Cardiac fibroblast (primary cell): ENCODE data around the gene PTPA.

ENCODE experiments used
- DNase-seq, 2 donors: peaks; one replicate each; pipeline versions ENCODE4 v3.0.0 to v3.0.0-alpha.2; 2010; ENCODE audit warnings: low read depth in 2 of 2
- H3K4me3 ChIP-seq, 2 donors: replicated peaks in 1 of 2; 1 replicate in 1 of 2; 2 replicates in 1 of 2; pipeline ENCODE4 v1.5.1; 2011; ENCODE audit warnings: low read depth in 2 of 2, low read length in 2 of 2, mild to moderate bottlenecking in 2 of 2, moderate library complexity in 1 of 2
- CTCF ChIP-seq: IDR thresholded peaks from one replicate; pipeline ENCODE4 v1.5.1; 2011; ENCODE audit warnings: low read depth, mild to moderate bottlenecking, low read length, inconsistent platforms

The PTPA gene

GRCh38 chr9:129095908-129096307 is 15.3 kb upstream of the PTPA start:
- no peak for TF ChIP-seq CTCF
- no peak for DNase-seq
- no peak overlapping the region for H3K4me3 ChIP-seq

- no peak overlapping the region for H3K4me3 ChIP-seq
- TF ChIP-seq CTCF: no peak
- no peak for DNase-seq
Measured at GRCh38 chr9:129097671-129098306, 13.4 kb upstream of the PTPA start.

GRCh38 chr9:129098328-129098727 is 12.9 kb upstream of the PTPA start:
- no peak for TF ChIP-seq CTCF

GRCh38 chr9:129100383-129101169 is 10.6 kb upstream of the PTPA start:
- DNase-seq: no peak
- no peak overlapping the region for H3K4me3 ChIP-seq

More at GRCh38 chr9:129098328-129098727, 12.9 kb upstream of the PTPA start:
- DNase-seq: no peak
- no peak overlapping the region for H3K4me3 ChIP-seq

GRCh38 chr9:129101279-129101678 is 9.9 kb upstream of the PTPA start:
- TF ChIP-seq CTCF: no peak
- H3K4me3 ChIP-seq: no peak overlapping the region
- no peak for DNase-seq

More at GRCh38 chr9:129100383-129101169, 10.6 kb upstream of the PTPA start:
- TF ChIP-seq CTCF: no peak

- no peak overlapping the region for H3K4me3 ChIP-seq
- TF ChIP-seq CTCF: no peak
- DNase-seq: no peak
Measured at GRCh38 chr9:129102095-129102525, 9.1 kb upstream of the PTPA start.
